Caco-2 (cell line): ENCODE results near the gene GPX2. TPM values are rescaled to one million over a fixed set of nuclear protein-coding genes. Genes with fewer than 3 reads are reported as not detected.

Experiments
- BruUV-seq: library from RNA; stranded (reverse); fragments of 400-500 nt; replicated peaks from 2 replicates; lab custom pipeline; 2021; lab: Mats Ljungman, UMichigan
- CTCF ChIA-PET: fragments of 300-600 bp; sonication (Branson Sonifier 250); formaldehyde crosslinking; loops from one replicate; lab custom pipeline; 2022; ENCODE audit warnings: antibody characterized with exemption; lab: Charles Lee
- POLR2A ChIA-PET: fragments of 300-600 bp; sonication (Branson Sonifier 250); formaldehyde crosslinking; loops from one replicate; lab custom pipeline; 2022; ENCODE audit warnings: antibody characterized with exemption; lab: Charles Lee
- DNase-seq, 2 experiments: peaks; one replicate each; pipeline versions ENCODE4 v3.0.0 to v3.0.0-alpha.2; 2020 to 2022
- H3K27me3 ChIP-seq: replicated peaks from 2 replicates; pipeline ENCODE4 v1.6.0; 2011; ENCODE audit warnings: low read length; ENCODE audit not compliant: control insufficient read depth, insufficient read depth
- H3K36me3 ChIP-seq: 2 replicates; pipeline ENCODE4 v1.5.1; 2011; ENCODE audit warnings: low read length; ENCODE audit not compliant: control insufficient read depth, insufficient read depth
- H3K4me1 ChIP-seq: fragments of 250-450 bp; sonication (Bioruptor Pico); 2 replicates; pipeline ENCODE4 v1.5.1; 2020; ENCODE audit warnings: mild to moderate bottlenecking
- H3K4me3 ChIP-seq: 2 replicates; pipeline ENCODE4 v1.5.1; 2011; ENCODE audit warnings: low read depth, mild to moderate bottlenecking, control low read depth, low read length
- H3K9me3 ChIP-seq: fragments of 250-450 bp; sonication (Bioruptor Pico); 2 replicates; pipeline ENCODE4 v1.5.1; 2020; ENCODE audit warnings: mild to moderate bottlenecking, moderate library complexity
- H3K27ac Mint-ChIP-seq: one replicate; pipeline ENCODE4 v1.8.0; 2022; ENCODE audit warnings: mixed read lengths; ENCODE audit not compliant: unreplicated experiment
- H3K27me3 Mint-ChIP-seq: one replicate; pipeline ENCODE4 v1.8.0; 2022; ENCODE audit warnings: mixed read lengths; ENCODE audit not compliant: insufficient read depth, unreplicated experiment
- H3K36me3 Mint-ChIP-seq: one replicate; pipeline ENCODE4 v1.8.0; 2022; ENCODE audit warnings: mild to moderate bottlenecking, mixed read lengths; ENCODE audit not compliant: insufficient read depth, unreplicated experiment
- H3K4me1 Mint-ChIP-seq: one replicate; pipeline ENCODE4 v1.8.0; 2022; ENCODE audit warnings: low read depth, mixed read lengths; ENCODE audit not compliant: unreplicated experiment
- H3K4me3 Mint-ChIP-seq: one replicate; pipeline ENCODE4 v1.8.0; 2022; ENCODE audit warnings: mild to moderate bottlenecking, moderate library complexity, mixed read lengths; ENCODE audit not compliant: unreplicated experiment
- H3K9me3 Mint-ChIP-seq: one replicate; pipeline ENCODE4 v1.8.0; 2022; ENCODE audit warnings: mixed read lengths; ENCODE audit not compliant: unreplicated experiment
- CTCF ChIP-seq, 2 experiments: fragments of 200-600 bp in 1 of 2; IDR thresholded peaks; 1 replicate in 1 of 2; 2 replicates in 1 of 2; pipeline versions ENCODE4 v1.5.1 to v1.8.0; 2011 to 2022; ENCODE audit warnings: antibody characterized with exemption in 1 of 2, control low read depth in 1 of 2, inconsistent platforms in 1 of 2, low read depth in 1 of 2, low read length in 1 of 2, mild to moderate bottlenecking in 1 of 2, moderate library complexity in 1 of 2; ENCODE audit not compliant: insufficient read depth in 1 of 2, severe bottlenecking in 1 of 2, unreplicated experiment in 1 of 2
- intact Hi-C: fragments of 100-400 bp; cut with micrococcal nuclease; formaldehyde crosslinking; loops from one replicate; pipeline ENCODE4 v1.10.0; 2022; ENCODE audit not compliant: unreplicated experiment
- total RNA-seq: library from RNA; stranded (reverse); gene quantifications from 2 replicates; pipeline ENCODE4 v1.2.3, GENCODE V29; 2022

GPX2 gene
- total RNA-seq, 1 experiment from 2014 or later = 48.1 TPM

GRCh38 chr14:64968167-64968566 lies 25.6 kb upstream of the GPX2 start:
- peaks cover 25% of the 10 kb centered on the region for H3K36me3 Mint-ChIP-seq
- H3K4me3 Mint-ChIP-seq = no peak overlapping the region
- ChIA-PET POLR2A (no interaction called here), CTCF (no interaction called here)
- no peak for DNase-seq
- TF ChIP-seq CTCF (IDR thresholded peaks at IDR 0.05; ENCODE audit: insufficient read depth in 1 of 2, low read depth in 1 of 2, low read length in 1 of 2, severe bottlenecking in 1 of 2, unreplicated experiment in 1 of 2) = no peak
- no peaks in the 10 kb centered on the region for H3K9me3 Mint-ChIP-seq
- Histone ChIP-seq H3K4me3 (no peak overlapping the region), H3K36me3 (no peaks in the 10 kb centered on the region; the same call in 1 of the 2 replicates), H3K27me3 (no peaks in the 10 kb centered on the region), H3K4me1 (peaks cover 30% of the 10 kb centered on the region), H3K9me3 (no peaks in the 10 kb centered on the region)
- H3K27ac Mint-ChIP-seq = no peak overlapping the region
- no TSS peak for BruUV-seq
- peaks cover 18% of the 10 kb centered on the region for H3K4me1 Mint-ChIP-seq
- intact Hi-C loops = no loop called here
- H3K27me3 Mint-ChIP-seq = no peaks in the 10 kb centered on the region

GRCh38 chr14:64966976-64967375 lies 24.4 kb upstream of the GPX2 start:
- Mint-ChIP-seq H3K27me3 (no peaks in the 10 kb centered on the region), H3K9me3 (no peaks in the 10 kb centered on the region), H3K36me3 (peaks cover 29% of the 10 kb centered on the region), H3K27ac (peak overlapping the region; percentile 48), H3K4me3 (peak overlapping the region; percentile 15), H3K4me1 (peaks cover 18% of the 10 kb centered on the region)
- Histone ChIP-seq H3K9me3 (no peaks in the 10 kb centered on the region), H3K27me3 (no peaks in the 10 kb centered on the region), H3K4me3 (no peak overlapping the region), H3K36me3 (no peaks in the 10 kb centered on the region; the same call in 1 of the 2 replicates), H3K4me1 (peaks cover 23% of the 10 kb centered on the region)
- TF ChIP-seq CTCF (IDR thresholded peaks at IDR 0.05; ENCODE audit: insufficient read depth in 1 of 2, low read depth in 1 of 2, low read length in 1 of 2, severe bottlenecking in 1 of 2, unreplicated experiment in 1 of 2) = no peak
- intact Hi-C loops = loop anchor here (2.0 kb wide), 2 partner anchors 16 to 28 kb away; no protein-coding TSS in a partner anchor
- peak; percentile 80 to 83 for DNase-seq
- ChIA-PET POLR2A (no interaction called here), CTCF (interaction anchor here (0.6 to 0.7 kb wide), 2 partner anchors 14 to 41 kb away, joined by 3 to 6 read pairs; no protein-coding TSS in a partner anchor)
- no TSS peak for BruUV-seq

- Histone ChIP-seq H3K4me3 (no peak overlapping the region), H3K27me3 (no peaks in the 10 kb centered on the region), H3K4me1 (peaks cover 14% of the 10 kb centered on the region), H3K36me3 (no peaks in the 10 kb centered on the region; the same call in 1 of the 2 replicates), H3K9me3 (no peaks in the 10 kb centered on the region)
- Mint-ChIP-seq H3K27ac (no peak overlapping the region), H3K27me3 (no peaks in the 10 kb centered on the region), H3K4me3 (no peak overlapping the region), H3K9me3 (no peaks in the 10 kb centered on the region), H3K36me3 (peaks cover 29% of the 10 kb centered on the region), H3K4me1 (peaks cover 21% of the 10 kb centered on the region)
- TF ChIP-seq CTCF (IDR thresholded peaks at IDR 0.05; ENCODE audit: insufficient read depth in 1 of 2, low read depth in 1 of 2, low read length in 1 of 2, severe bottlenecking in 1 of 2, unreplicated experiment in 1 of 2) = no peak
- POLR2A ChIA-PET = no interaction called here
- intact Hi-C loops = no loop called here
- CTCF ChIA-PET = no interaction called here
- DNase-seq = no peak
- BruUV-seq = no TSS peak
Measured at GRCh38 chr14:64965356-64966000, 22.9 kb upstream of the GPX2 start.
